Measurements from ENCODE around the gene RAB28. TPM values are rescaled to one million over a fixed set of nuclear protein-coding genes. Genes with fewer than 3 reads are reported as not detected.

The RAB28 gene
- total RNA-seq, 2 experiments from 2014 or later, result 16.5 to 18.8 TPM

DNA sequence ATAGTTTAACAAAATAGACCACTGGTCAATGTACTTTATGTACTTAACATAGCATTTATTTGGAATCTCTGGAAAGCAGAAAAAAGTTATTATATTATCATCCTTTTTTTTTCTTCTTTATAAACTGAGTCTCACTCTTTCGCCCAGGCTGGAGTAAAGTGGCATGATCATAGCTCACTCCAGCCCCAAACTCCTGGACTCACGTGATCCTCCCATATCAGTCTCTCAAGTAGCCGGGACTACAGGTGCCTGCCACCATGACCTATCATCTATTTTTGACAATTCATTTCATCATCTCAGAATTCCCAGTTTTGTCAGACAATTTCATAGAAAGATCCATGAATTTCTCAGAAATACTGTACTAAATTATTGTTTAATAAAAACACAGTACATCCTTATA lies 12.7 kb downstream of the RAB28 start:
- Mint-ChIP-seq H3K4me1 (ENCODE audit: low read depth) (peaks cover 7% of the 10 kb centered on the region), H3K27me3 (no peaks in the 10 kb centered on the region), H3K36me3 (peaks cover 8% of the 10 kb centered on the region), H3K27ac (no peak overlapping the region), H3K9me3 (peaks cover 2% of the 10 kb centered on the region), H3K4me3 (no peak overlapping the region)
- ChIA-PET POLR2A (no interaction called here), CTCF (no interaction called here)
- no peak for DNase-seq
- intact Hi-C loops (cut with micrococcal nuclease), result no loop called here

GRCh38 chr4:13470379-13470778 lies 13.8 kb downstream of the RAB28 start:
- no peak overlapping the region for H3K4me3 Mint-ChIP-seq
- ChIA-PET POLR2A (no interaction called here), CTCF (no interaction called here)
- no peak overlapping the region for H3K27ac Mint-ChIP-seq
- H3K9me3 Mint-ChIP-seq, result peaks cover 10% of the 10 kb centered on the region
- peaks cover 18% of the 10 kb centered on the region for H3K36me3 Mint-ChIP-seq
- DNase-seq, result no peak
- intact Hi-C loops (cut with micrococcal nuclease), result no loop called here
- no peaks in the 10 kb centered on the region for H3K27me3 Mint-ChIP-seq
- peaks cover 13% of the 10 kb centered on the region for H3K4me1 Mint-ChIP-seq (ENCODE audit: low read depth)

DNA sequence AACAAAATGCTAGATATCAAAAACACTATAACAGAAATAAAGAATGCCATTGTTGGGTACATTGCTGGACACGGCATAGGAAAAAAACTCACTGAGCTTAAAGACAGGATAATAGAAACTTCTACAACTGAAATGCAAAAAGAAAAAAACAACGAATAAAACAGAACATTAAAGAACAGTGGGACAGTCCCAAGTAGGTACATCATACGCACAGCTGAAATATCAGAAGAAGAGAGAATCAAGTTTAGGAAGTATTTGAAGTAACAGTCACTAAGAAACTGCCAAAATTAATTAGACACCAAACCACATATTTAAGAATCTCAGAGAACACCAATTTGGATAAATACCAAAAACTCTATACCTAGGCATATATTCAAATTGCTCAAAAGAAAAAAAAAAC lies 19.2 kb downstream of the RAB28 start:
- peaks cover 31% of the 10 kb centered on the region for H3K36me3 Mint-ChIP-seq
- H3K4me3 Mint-ChIP-seq, result no peak overlapping the region
- intact Hi-C loops (cut with micrococcal nuclease), result no loop called here
- H3K4me1 Mint-ChIP-seq (ENCODE audit: low read depth), result peaks cover 29% of the 10 kb centered on the region
- H3K27ac Mint-ChIP-seq, result no peak overlapping the region
- no peak for DNase-seq
- CTCF ChIA-PET, result interaction anchor here (0.7 to 1.4 kb wide), 2 partner anchors 33 to 35 kb away, joined by 3 read pairs; no protein-coding TSS in a partner anchor
- POLR2A ChIA-PET, result no interaction called here
- H3K27me3 Mint-ChIP-seq, result no peaks in the 10 kb centered on the region
- H3K9me3 Mint-ChIP-seq, result peaks cover 10% of the 10 kb centered on the region

DNA sequence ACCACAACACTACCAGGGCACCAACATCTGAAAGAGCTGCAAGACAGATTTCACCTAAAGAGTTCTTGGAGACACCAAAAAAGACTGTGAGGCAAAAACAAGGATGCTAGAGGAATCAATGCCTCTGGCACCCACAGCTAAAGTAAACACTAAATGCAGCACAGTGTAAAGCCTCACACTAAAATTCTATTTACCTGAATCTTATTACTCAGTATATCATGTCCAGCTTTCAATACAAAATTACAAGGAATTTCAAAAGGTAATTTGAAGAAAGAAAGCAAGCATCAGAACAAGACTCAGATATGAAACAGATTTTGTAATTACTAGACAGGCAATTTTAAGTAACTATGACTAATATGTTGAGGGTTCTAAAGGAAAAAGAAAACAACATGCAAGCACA lies 19.6 kb downstream of the RAB28 start:
- no peak overlapping the region for H3K27ac Mint-ChIP-seq
- no peaks in the 10 kb centered on the region for H3K27me3 Mint-ChIP-seq
- H3K4me3 Mint-ChIP-seq, result no peak overlapping the region
- no peak for DNase-seq
- H3K4me1 Mint-ChIP-seq (ENCODE audit: low read depth), result peaks cover 29% of the 10 kb centered on the region
- intact Hi-C loops (cut with micrococcal nuclease), result no loop called here
- CTCF ChIA-PET, result interaction anchor here (1.4 kb wide), 1 partner anchor 34 kb away, joined by 3 read pairs; no protein-coding TSS in a partner anchor
- peaks cover 34% of the 10 kb centered on the region for H3K36me3 Mint-ChIP-seq
- H3K9me3 Mint-ChIP-seq, result peaks cover 10% of the 10 kb centered on the region
- POLR2A ChIA-PET, result no interaction called here

DNA sequence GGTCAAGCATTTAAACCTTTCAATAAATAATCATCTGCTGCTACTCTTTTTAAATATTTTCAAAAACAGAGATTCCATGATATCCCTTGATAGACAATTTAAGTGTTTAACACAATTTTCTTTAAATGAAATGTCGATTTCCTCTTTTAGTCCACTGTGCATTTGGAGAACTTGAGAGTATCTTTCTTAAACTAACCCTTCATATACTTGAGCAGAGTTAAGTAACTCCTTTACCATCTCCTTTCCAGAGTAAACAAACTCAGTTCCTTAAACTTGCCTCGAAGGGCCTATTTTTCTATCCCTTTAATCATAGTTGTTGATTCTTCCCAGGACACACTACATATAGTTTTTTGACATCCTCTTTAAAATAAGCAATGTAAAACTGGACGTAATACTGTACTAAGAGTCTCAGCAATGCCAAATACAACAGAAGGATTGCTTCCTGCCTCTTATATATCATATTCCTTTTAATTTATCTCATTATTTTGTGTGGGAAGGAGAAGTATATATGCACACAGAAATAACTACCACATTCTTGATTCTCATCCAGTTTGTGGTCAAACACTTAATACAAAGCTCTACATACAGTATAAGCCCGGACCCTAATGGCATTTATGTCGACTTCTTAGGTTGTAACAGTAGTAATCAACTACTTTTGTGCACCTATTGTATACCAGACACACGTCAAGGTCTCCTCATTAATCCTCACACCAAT lies 22.8 kb downstream of the RAB28 start:
- peaks cover 26% of the 10 kb centered on the region for H3K4me1 Mint-ChIP-seq (ENCODE audit: low read depth)
- H3K9me3 Mint-ChIP-seq, result peaks cover 9% of the 10 kb centered on the region
- H3K27me3 Mint-ChIP-seq, result no peaks in the 10 kb centered on the region
- CTCF ChIA-PET, result no interaction called here
- H3K36me3 Mint-ChIP-seq, result peaks cover 36% of the 10 kb centered on the region
- intact Hi-C loops (cut with micrococcal nuclease), result no loop called here
- no peak overlapping the region for H3K27ac Mint-ChIP-seq
- H3K4me3 Mint-ChIP-seq, result no peak overlapping the region
- no peak for DNase-seq
- POLR2A ChIA-PET, result no interaction called here

GRCh38 chr4:13455411-13455810 lies 28.7 kb downstream of the RAB28 start:
- no peak overlapping the region for H3K4me3 Mint-ChIP-seq
- no peak for DNase-seq
- H3K27ac Mint-ChIP-seq, result no peak overlapping the region
- ChIA-PET POLR2A (no interaction called here), CTCF (no interaction called here)
- peaks cover 3% of the 10 kb centered on the region for H3K9me3 Mint-ChIP-seq
- no peaks in the 10 kb centered on the region for H3K27me3 Mint-ChIP-seq
- H3K4me1 Mint-ChIP-seq (ENCODE audit: low read depth), result peaks cover 16% of the 10 kb centered on the region
- intact Hi-C loops (cut with micrococcal nuclease), result no loop called here
- H3K36me3 Mint-ChIP-seq, result peaks cover 32% of the 10 kb centered on the region

DNA sequence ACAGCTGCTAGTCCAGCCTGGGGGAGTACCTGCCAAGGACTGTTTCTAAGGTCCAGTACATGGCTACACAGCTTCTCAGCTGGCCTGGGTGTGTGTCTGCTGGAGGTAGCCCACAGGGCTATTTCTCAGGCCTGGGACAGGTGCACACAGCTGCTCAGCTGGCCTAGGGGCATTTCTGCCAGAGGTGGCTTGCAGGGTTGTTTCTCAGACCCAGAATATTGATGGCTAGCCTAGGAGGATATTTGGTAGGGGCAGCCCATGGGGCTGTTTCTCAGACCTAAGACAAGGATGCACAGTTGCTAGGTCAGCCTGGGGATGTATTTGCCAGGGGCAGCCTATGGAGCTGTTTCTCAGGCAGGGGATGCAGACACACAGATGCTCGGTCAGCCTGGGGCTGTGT lies 29.4 kb downstream of the RAB28 start:
- H3K4me3 Mint-ChIP-seq, result no peak overlapping the region

GRCh38 chr4:13452927-13453579 lies 31.1 kb downstream of the RAB28 start:
- intact Hi-C loops (cut with micrococcal nuclease), result no loop called here
- Mint-ChIP-seq H3K4me3 (no peak overlapping the region), H3K27me3 (no peaks in the 10 kb centered on the region), H3K36me3 (peaks cover 20% of the 10 kb centered on the region), H3K9me3 (peaks cover 3% of the 10 kb centered on the region), H3K27ac (no peak overlapping the region), H3K4me1 (ENCODE audit: low read depth) (peaks cover 16% of the 10 kb centered on the region)
- ChIA-PET POLR2A (no interaction called here), CTCF (no interaction called here)
- no peak for DNase-seq

More for the DNA sequence above, 29.4 kb downstream of the RAB28 start:
- peaks cover 16% of the 10 kb centered on the region for H3K4me1 Mint-ChIP-seq (ENCODE audit: low read depth)
- no peak overlapping the region for H3K27ac Mint-ChIP-seq
- H3K9me3 Mint-ChIP-seq, result peaks cover 3% of the 10 kb centered on the region
- intact Hi-C loops (cut with micrococcal nuclease), result no loop called here
- CTCF ChIA-PET, result no interaction called here
- H3K36me3 Mint-ChIP-seq, result peaks cover 29% of the 10 kb centered on the region
- H3K27me3 Mint-ChIP-seq, result no peaks in the 10 kb centered on the region
- DNase-seq, result no peak
- POLR2A ChIA-PET, result no interaction called here

GRCh38 chr4:13449590-13449989 lies 34.5 kb downstream of the RAB28 start:
- peaks cover 5% of the 10 kb centered on the region for H3K9me3 Mint-ChIP-seq
- ChIA-PET POLR2A (no interaction called here), CTCF (no interaction called here)
- no peak overlapping the region for H3K27ac Mint-ChIP-seq
- intact Hi-C loops (cut with micrococcal nuclease), result no loop called here
- H3K4me1 Mint-ChIP-seq (ENCODE audit: low read depth), result peaks cover 15% of the 10 kb centered on the region
- H3K27me3 Mint-ChIP-seq, result no peaks in the 10 kb centered on the region
- peaks cover 24% of the 10 kb centered on the region for H3K36me3 Mint-ChIP-seq
- H3K4me3 Mint-ChIP-seq, result no peak overlapping the region
- no peak for DNase-seq

DNA sequence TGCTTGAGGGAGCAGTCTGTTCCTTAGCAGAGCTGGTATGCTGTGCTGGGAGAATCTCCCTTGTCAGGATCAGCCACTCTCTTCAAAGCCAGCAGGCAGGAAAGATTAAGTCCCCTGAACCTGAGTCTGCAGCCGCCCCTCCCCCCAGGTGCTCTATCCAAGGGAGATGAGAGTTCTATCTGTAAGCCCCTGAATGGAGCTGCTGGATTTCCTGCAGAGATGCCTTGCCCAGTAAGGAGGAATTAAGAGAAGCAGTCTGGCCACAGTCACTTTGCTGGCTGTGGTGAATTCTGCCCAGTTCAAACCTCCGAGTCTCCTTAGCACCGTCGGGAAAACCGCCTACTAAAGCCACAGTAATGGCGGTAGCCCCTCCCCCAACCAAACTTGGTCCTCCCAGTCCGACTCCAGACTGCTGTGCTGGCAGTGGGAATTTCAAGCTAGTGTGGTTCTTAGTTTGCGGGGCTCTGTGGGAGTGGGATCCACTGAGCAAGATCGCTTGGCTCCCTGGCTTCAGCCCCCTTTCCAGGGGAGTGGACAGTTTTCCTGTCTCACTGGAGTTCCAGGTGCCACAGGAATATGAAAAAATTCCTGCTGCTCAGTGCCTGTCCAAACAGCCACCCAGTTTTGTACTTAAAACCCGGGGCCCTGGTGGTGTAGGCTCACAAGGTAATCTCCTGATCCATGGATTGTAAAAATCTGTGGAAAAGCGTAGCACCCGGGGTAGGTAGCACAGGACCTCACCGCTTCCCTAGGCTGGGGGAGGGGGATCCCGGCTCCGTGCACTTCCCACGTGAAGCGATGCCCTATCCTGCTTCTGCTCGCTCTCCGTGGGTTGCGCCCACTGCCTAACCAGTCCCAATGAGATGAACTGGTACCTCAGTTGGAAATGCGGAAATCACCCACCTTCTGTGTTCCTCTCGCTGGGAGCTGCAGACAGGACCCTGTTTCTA lies 38.0 kb downstream of the RAB28 start:
- ChIA-PET POLR2A (no interaction called here), CTCF (no interaction called here)
- Mint-ChIP-seq H3K27me3 (no peaks in the 10 kb centered on the region), H3K9me3 (peaks cover 2% of the 10 kb centered on the region), H3K36me3 (peaks cover 23% of the 10 kb centered on the region), H3K27ac (no peak overlapping the region), H3K4me3 (no peak overlapping the region), H3K4me1 (ENCODE audit: low read depth) (no peaks in the 10 kb centered on the region)
- intact Hi-C loops (cut with micrococcal nuclease), result no loop called here
- no peak for DNase-seq

GRCh38 chr4:13441506-13441905 lies 42.6 kb downstream of the RAB28 start:
- H3K4me3 Mint-ChIP-seq, result no peak overlapping the region
- H3K9me3 Mint-ChIP-seq, result peaks cover 27% of the 10 kb centered on the region
- intact Hi-C loops (cut with micrococcal nuclease), result no loop called here
- H3K36me3 Mint-ChIP-seq, result peaks cover 30% of the 10 kb centered on the region
- ChIA-PET CTCF (interaction anchor here (1.6 kb wide), 1 partner anchor 11 kb away, joined by 4 read pairs; no protein-coding TSS in a partner anchor), POLR2A (no interaction called here)
- peaks cover 10% of the 10 kb centered on the region for H3K4me1 Mint-ChIP-seq (ENCODE audit: low read depth)
- no peaks in the 10 kb centered on the region for H3K27me3 Mint-ChIP-seq
- no peak overlapping the region for H3K27ac Mint-ChIP-seq
- DNase-seq, result no peak

GRCh38 chr4:13436962-13437361 lies 47.2 kb downstream of the RAB28 start:
- ChIA-PET CTCF (no interaction called here), POLR2A (no interaction called here)
- peaks cover 34% of the 10 kb centered on the region for H3K4me1 Mint-ChIP-seq (ENCODE audit: low read depth)
- no peak overlapping the region for H3K27ac Mint-ChIP-seq
- H3K4me3 Mint-ChIP-seq, result no peak overlapping the region
- no peaks in the 10 kb centered on the region for H3K27me3 Mint-ChIP-seq
- peaks cover 30% of the 10 kb centered on the region for H3K9me3 Mint-ChIP-seq
- intact Hi-C loops (cut with micrococcal nuclease), result no loop called here
- peaks cover 26% of the 10 kb centered on the region for H3K36me3 Mint-ChIP-seq
- DNase-seq, result no peak
